Spleen (tissue), 11 donors: Measurements from ENCODE around the gene MCRIP1. TPM values are rescaled to one million over a fixed set of nuclear protein-coding genes. Genes with fewer than 3 reads are reported as not detected.
A peak's percentile ranks its signal among the peaks of the same experiment; 100 is the strongest.

ENCODE experiments used
- DNase-seq: peaks from one replicate; pipeline ENCODE4 v3.0.0-alpha.2; 2020
- H3K27ac ChIP-seq, 8 donors: fragments of 200-600 bp; sonication (generic) in 7 of 8; 1 replicate in 4 of 8; 2 replicates in 4 of 8; pipeline versions ENCODE4 v1.5.0 to v1.8.0; 2016 to 2021; ENCODE audit warnings: inconsistent platforms in 4 of 8, mild to moderate bottlenecking in 4 of 8, moderate library complexity in 1 of 8
- H3K27me3 ChIP-seq, 7 donors: fragments of 200-600 bp; sonication (generic) in 6 of 7; replicated peaks in 1 of 7; 1 replicate in 4 of 7; 2 replicates in 3 of 7; pipeline versions ENCODE4 v1.5.0 to v1.8.0; 2016 to 2021; ENCODE audit warnings: inconsistent platforms in 3 of 7, mild to moderate bottlenecking in 1 of 7
- H3K36me3 ChIP-seq, 6 donors: fragments of 200-600 bp; sonication (generic) in 5 of 6; 1 replicate in 4 of 6; 2 replicates in 2 of 6; pipeline versions ENCODE4 v1.5.0 to v1.8.0; 2016 to 2021; ENCODE audit warnings: inconsistent platforms in 2 of 6
- H3K4me1 ChIP-seq, 6 donors: fragments of 200-600 bp; sonication (generic) in 5 of 6; 1 replicate in 3 of 6; 2 replicates in 3 of 6; pipeline versions ENCODE4 v1.5.0 to v1.8.0; 2016 to 2021; ENCODE audit warnings: inconsistent platforms in 3 of 6
- H3K4me3 ChIP-seq, 8 donors: fragments of 200-600 bp; sonication (generic) in 7 of 8; 1 replicate in 4 of 8; 2 replicates in 4 of 8; pipeline versions ENCODE4 v1.5.0 to v1.8.0; 2016 to 2021; ENCODE audit warnings: inconsistent platforms in 4 of 8, mild to moderate bottlenecking in 4 of 8, moderate library complexity in 2 of 8
- H3K9me3 ChIP-seq, 8 donors: fragments of 200-600 bp; sonication (generic) in 7 of 8; 1 replicate in 4 of 8; 2 replicates in 4 of 8; pipeline versions ENCODE4 v1.5.0 to v1.8.0; 2016 to 2021; ENCODE audit warnings: inconsistent platforms in 4 of 8
- POLR2A ChIP-seq, 3 donors: fragments of 450-650 bp; IDR thresholded peaks; one replicate each; pipeline ENCODE4 v1.5.1; 2017; ENCODE audit warnings: antibody characterized with exemption in 3 of 3, mild to moderate bottlenecking in 1 of 3
- POLR2AphosphoS5 ChIP-seq, 3 donors: sonication (generic); formaldehyde crosslinking; IDR thresholded peaks; one replicate each; pipeline ENCODE4 v1.5.1; 2017; ENCODE audit warnings: antibody characterized with exemption in 3 of 3
- WGBS, 5 donors: extraction: QIAGEN DNeasy Blood & Tissue Kit in 3 of 5; methylation state at CpG; one replicate each; pipeline versions ENCODE4 v1.1.5 to v1.1.7; 2013 to 2018; 5-methylcytosine and 5-hydroxymethylcytosine counted together
- intact Hi-C: fragments of 100-400 bp; cut with DNase I; formaldehyde crosslinking; loops from one replicate; pipeline ENCODE4 v1.15.0; 2023; ENCODE audit warnings: low total_unique reads
- polyA plus RNA-seq, 3 donors: library from polyadenylated mRNA; stranded (reverse); fragments of 200-250 nt; gene quantifications; one replicate each; pipeline ENCODE4 v1.2.1, GENCODE V29; 2013
- total RNA-seq, 7 donors: library from RNA; depleted of rRNA in 3 of 7; stranded (reverse); fragments of >200 nt in 3 of 7; fragmentation: NEBNext Ultra II Directional in 4 of 7; extraction: Animal tissue kit (Norgen Biotek cat#: 25700) in 4 of 7; gene quantifications; one replicate each; pipeline versions ENCODE4 v1.1.0 to v1.2.1, GENCODE V29; 2016 to 2021
- TF ChIP-seq, protein P1 (sequence below), 11 experiments: fragments of 200-600 bp in 7 of 11; fragments of 450-650 bp in 4 of 11; sonication (generic) in 4 of 11; IDR thresholded peaks in 8 of 11; conservative IDR thresholded peaks in 3 of 11; 1 replicate in 7 of 11; 2 replicates in 4 of 11; pipeline versions ENCODE4 v1.4.0 to v1.8.0; 2016 to 2021; ENCODE audit warnings: antibody characterized with exemption in 11 of 11, inconsistent platforms in 4 of 11, mild to moderate bottlenecking in 1 of 11
- donor health status: healthy with polysubstance abuse.
- donor health status: DM: no; HTN: no; CAD: no; lungs with moderate emphysema.
- donor health status: DM: no; HTN: no; CAD: no.
- donor health status: Bipolar disorder and iron deficiency.
- donor health status: healthy.
- donor health status: DM: no; HTN: no; CAD: no.
- donor health status: DM: yes; HTN: yes; CAD: no.

Gene MCRIP1
- total and polyA plus RNA-seq, 10 donors, result 47.5 to 182 (median 64.6) TPM

- peak overlapping the region in 1 of 8 donors; percentile 17 for H3K4me3 ChIP-seq
- peaks cover 0 to 4% (median 0%) of the 10 kb centered on the region in 7 donors for H3K27me3 ChIP-seq
- H3K9me3 ChIP-seq, result no peaks in the 10 kb centered on the region
- WGBS, 5 donors, result 49 to 70% (median 69%) methylated on average over 8 to 20 of the region's 20 CpGs
- H3K27ac ChIP-seq, result peak overlapping the region; percentile 54 to 80 (median 72)
- peaks cover 7 to 34% (median 23%) of the 10 kb centered on the region in 6 donors for H3K4me1 ChIP-seq
- TF ChIP-seq POLR2AphosphoS5 (IDR thresholded peaks at IDR 0.05) (peak; percentile 68 to 85 (median 82)), POLR2A (IDR thresholded peaks at IDR 0.05) (no peak)
- TF ChIP-seq, protein P1, sequence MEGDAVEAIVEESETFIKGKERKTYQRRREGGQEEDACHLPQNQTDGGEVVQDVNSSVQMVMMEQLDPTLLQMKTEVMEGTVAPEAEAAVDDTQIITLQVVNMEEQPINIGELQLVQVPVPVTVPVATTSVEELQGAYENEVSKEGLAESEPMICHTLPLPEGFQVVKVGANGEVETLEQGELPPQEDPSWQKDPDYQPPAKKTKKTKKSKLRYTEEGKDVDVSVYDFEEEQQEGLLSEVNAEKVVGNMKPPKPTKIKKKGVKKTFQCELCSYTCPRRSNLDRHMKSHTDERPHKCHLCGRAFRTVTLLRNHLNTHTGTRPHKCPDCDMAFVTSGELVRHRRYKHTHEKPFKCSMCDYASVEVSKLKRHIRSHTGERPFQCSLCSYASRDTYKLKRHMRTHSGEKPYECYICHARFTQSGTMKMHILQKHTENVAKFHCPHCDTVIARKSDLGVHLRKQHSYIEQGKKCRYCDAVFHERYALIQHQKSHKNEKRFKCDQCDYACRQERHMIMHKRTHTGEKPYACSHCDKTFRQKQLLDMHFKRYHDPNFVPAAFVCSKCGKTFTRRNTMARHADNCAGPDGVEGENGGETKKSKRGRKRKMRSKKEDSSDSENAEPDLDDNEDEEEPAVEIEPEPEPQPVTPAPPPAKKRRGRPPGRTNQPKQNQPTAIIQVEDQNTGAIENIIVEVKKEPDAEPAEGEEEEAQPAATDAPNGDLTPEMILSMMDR (IDR thresholded peaks at IDR 0.05 in 8 of 11, conservative IDR thresholded peaks at IDR 0.05 in 3 of 11), result peak; percentile 45 to 84 (median 75)
- peak; percentile 86 for DNase-seq
- H3K36me3 ChIP-seq, result peaks cover 0 to 37% (median 22%) of the 10 kb centered on the region in 6 donors
- intact Hi-C loops, result no loop called here
Observed at GRCh38 chr17:81821603-81822311, 11.3 kb downstream of the MCRIP1 start.

DNA sequence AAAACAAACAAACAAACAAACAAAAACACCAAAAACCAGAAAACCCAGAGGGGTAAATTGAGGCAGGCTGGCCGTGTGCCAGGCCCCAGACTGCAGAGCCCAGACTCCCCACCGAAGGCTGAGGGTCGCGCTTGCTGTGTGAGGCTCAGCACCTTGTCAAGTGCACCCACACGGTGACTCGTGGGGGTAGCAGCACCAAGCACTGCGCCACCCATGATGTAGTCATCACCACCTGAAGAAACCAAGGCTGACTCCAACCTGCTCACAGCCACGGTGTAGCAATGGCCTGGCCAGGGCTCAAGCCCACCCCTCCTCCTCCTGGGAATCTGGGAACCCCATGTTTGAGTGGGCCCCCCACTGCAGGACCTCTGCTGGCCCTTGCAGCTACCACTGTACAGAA lies 11.9 kb downstream of the MCRIP1 start:
- H3K27me3 ChIP-seq, result peaks cover 0 to 6% (median 0%) of the 10 kb centered on the region in 7 donors
- H3K36me3 ChIP-seq, result peaks cover 0 to 37% (median 22%) of the 10 kb centered on the region in 6 donors
- no peaks in the 10 kb centered on the region for H3K9me3 ChIP-seq
- peaks cover 7 to 31% (median 23%) of the 10 kb centered on the region in 6 donors for H3K4me1 ChIP-seq
- 75 to 91% (median 83%) methylated on average over 8 of the region's 8 CpGs for WGBS, 5 donors
- TF ChIP-seq POLR2A (IDR thresholded peaks at IDR 0.05) (no peak), POLR2AphosphoS5 (IDR thresholded peaks at IDR 0.05) (no peak)
- TF ChIP-seq, protein P1 (IDR thresholded peaks at IDR 0.05 in 8 of 11, conservative IDR thresholded peaks at IDR 0.05 in 3 of 11), result no peak
- intact Hi-C loops, result no loop called here
- DNase-seq, result no peak
- H3K4me3 ChIP-seq, result peak overlapping the region in 1 of 8 donors; percentile 17
- peak overlapping the region; percentile 42 to 80 (median 70) for H3K27ac ChIP-seq

DNA sequence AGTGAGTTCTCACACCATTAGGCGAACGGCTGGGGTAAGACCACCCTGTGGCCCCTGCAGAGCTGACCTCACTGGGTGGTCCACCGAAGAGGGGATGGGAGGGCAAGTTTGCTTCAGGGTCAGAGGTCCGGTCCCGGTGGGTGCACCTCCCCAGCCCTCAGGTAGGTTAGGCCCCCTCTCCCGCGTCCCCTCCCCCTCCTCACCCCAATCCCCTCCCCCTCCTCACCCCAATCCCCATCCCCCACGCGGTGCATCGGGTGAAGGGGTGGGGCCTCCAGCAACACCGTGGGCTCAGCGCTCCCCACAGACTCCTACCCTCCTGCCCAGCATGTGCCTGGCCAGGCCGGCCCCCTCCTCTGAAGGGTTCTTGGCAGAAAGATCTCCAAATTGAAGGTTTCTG lies 13.4 kb downstream of the MCRIP1 start:
- H3K27ac ChIP-seq, result no peak overlapping the region
- TF ChIP-seq POLR2A (IDR thresholded peaks at IDR 0.05) (no peak), POLR2AphosphoS5 (IDR thresholded peaks at IDR 0.05) (peak in 1 of 3 donors; percentile 8)
- intact Hi-C loops, result no loop called here
- H3K36me3 ChIP-seq, result peaks cover 0 to 32% (median 22%) of the 10 kb centered on the region in 6 donors
- DNase-seq, result no peak
- H3K9me3 ChIP-seq, result no peaks in the 10 kb centered on the region
- peaks cover 7 to 22% (median 19%) of the 10 kb centered on the region in 6 donors for H3K4me1 ChIP-seq
- WGBS, 5 donors, result 30 to 57% (median 39%) methylated on average over 7 to 13 of the region's 13 CpGs
- peaks cover 0 to 17% (median 0%) of the 10 kb centered on the region in 7 donors for H3K27me3 ChIP-seq
- no peak overlapping the region for H3K4me3 ChIP-seq

GRCh38 chr17:81817758-81818147 lies 15.3 kb downstream of the MCRIP1 start:
- Histone ChIP-seq H3K27me3 (peaks cover 0 to 32% (median 0%) of the 10 kb centered on the region in 7 donors), H3K4me3 (no peak overlapping the region), H3K27ac (no peak overlapping the region), H3K36me3 (peaks cover 0 to 13% (median 6%) of the 10 kb centered on the region in 6 donors), H3K9me3 (no peaks in the 10 kb centered on the region), H3K4me1 (peaks cover 7 to 20% (median 17%) of the 10 kb centered on the region in 6 donors)
- intact Hi-C loops, result no loop called here
- TF ChIP-seq, protein P1 (IDR thresholded peaks at IDR 0.05 in 8 of 11, conservative IDR thresholded peaks at IDR 0.05 in 3 of 11), result no peak
- TF ChIP-seq POLR2AphosphoS5 (IDR thresholded peaks at IDR 0.05), result no peak
- no peak for TF ChIP-seq POLR2A (IDR thresholded peaks at IDR 0.05)
- no peak for DNase-seq
- WGBS, 5 donors, result 46 to 59% (median 57%) methylated on average over 7 of the region's 7 CpGs
